Measurements from ENCODE around the gene PLP2.
"Not testable (repeated sequence)": the region's sequence is repeated elsewhere in the genome, so short reads cannot be mapped to it uniquely, and the experiment has no call there.

The PLP2 gene

DNA sequence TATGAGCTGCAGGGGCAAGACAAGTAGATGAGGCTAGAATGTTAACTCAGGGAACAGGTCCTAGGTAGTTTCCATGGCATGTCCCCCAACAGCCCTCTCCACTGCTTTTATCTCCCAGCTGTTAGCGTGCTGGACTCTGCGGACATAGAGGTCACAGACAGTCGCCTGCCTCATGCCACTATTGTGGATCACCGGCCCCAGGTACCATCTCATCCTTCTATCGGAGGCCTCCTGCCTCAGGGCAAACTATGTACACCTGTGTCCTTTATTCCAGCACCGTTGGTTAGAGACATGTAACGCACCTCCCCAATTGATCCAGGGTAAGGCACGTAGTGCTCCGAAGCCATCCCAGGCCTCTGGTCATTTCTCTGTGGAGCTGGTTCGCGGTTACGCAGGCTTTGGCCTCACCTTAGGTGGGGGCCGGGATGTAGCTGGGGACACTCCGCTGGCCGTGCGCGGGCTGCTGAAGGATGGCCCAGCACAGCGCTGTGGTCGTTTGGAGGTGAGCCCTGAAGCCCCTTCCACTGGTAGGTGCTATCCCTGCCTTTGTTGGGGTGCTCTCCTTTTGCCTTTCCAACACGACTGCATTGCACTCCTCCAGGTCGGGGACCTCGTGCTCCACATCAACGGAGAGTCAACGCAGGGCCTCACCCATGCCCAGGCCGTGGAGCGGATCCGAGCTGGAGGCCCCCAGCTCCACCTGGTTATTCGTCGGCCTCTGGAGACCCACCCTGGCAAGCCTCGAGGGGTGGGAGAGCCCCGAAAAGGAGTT, 6.9 kb upstream of the PLP2 start:
- DNase-seq: no peak

DNA sequence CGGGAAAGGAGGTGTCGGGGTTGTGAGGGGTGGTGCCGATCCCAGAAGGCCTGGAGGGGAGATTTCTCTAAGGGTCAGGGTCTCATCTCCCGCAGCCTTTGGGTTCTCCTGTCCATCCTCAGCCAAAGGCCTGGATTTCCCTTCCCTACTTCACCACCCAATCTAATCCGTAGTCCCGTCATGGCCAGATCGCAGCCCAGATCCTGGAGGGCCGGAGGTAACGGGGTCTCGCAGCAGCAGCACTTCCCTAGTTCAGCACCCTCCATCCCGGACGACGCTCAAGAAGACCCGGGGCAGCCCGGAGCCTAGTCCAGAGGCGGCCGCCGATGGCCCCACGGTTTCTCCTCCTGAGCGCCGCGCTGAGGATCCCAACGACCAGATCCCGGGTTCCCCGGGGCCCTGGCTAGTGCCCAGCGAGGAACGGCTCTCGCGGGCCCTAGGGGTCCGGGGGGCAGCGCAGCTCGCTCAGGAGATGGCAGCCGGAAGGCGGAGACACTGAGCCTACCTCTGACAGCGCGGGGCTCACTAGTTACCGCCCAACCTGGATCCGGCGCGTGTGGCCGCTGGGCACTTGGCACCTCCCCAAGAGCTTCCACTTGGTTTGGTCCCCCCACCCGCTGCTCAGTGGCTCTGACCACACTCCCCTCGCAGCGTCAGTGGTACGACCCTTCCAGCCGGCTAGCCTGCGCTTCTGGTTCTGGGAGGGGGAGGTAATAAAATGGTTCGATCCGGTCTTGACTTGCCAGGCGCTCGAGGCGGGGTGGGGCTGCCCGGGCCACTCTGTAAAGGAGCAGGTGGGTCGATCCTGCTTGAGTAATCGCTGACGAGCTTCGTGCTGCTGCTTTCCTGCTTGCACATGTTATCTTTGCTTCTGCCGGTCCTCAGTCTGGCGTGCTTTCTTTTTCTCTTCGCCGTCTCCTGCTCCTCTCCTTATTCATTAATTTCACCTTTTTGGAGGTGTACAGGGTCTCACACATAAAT, 5.5 kb upstream of the PLP2 start:
- DNase-seq: peak; percentile 94

DNA sequence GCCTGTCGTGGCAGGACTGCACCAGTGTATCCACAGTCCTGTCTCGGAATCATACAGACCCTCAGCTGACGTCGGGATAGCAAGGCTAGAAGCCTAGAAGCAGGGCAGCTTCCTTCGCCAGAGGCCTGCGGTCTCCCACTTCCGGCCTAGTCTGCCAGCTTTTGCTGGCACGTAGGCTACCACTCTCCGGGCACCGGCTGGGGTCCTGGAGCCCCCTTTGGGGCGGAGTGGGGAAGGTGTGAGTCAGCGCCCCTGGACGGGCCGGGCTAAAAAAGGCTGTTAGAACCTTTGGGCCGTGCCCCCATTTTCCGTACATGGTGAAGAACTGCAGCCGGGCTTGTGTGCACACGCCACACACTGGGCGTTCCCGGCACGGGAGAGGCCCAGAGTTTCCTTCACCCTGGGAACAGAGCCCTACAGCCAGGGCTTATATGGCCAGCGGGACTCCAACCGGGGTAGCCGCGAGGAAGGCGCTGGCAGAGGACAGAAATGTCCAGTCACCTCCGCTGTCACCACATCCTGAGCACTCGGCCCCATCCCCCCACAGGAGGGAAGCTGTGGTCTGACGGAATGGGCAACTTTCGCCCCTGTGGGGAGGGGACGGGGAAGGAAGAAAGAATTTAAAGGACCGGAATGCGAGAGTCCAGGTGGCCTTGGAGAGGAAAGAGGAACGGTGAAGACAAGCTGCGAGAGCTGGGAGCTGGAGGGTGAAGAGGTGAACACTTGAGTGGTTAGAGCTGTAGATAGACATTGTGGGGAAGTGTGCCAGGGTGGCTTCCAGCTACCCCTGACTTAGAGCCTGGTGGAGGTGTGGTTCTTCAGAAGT, 4.6 kb upstream of the PLP2 start:
- DNase-seq: peak; percentile 37

DNA sequence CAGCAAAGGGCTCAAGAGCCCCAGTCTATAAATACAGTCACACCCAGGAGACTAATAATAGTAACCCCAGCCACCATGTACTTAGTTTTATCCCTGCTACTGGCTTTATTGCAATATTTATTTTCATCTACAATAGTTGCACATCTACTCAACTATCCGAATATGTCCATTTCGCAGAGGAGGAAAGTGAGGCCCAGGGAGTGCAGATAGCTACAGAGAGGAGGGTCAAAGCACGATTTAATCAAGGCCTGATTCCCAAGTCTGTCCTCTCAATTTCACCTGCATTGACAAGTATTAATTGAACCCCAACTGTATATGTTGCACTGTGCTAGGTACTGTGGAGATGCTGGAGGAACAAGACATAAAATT, 4.0 kb upstream of the PLP2 start:
- no peak for DNase-seq

- peak; percentile 62 for DNase-seq
Observed at GRCh38 chrX:49172280-49172780, 632 bp downstream of the PLP2 start.

DNA sequence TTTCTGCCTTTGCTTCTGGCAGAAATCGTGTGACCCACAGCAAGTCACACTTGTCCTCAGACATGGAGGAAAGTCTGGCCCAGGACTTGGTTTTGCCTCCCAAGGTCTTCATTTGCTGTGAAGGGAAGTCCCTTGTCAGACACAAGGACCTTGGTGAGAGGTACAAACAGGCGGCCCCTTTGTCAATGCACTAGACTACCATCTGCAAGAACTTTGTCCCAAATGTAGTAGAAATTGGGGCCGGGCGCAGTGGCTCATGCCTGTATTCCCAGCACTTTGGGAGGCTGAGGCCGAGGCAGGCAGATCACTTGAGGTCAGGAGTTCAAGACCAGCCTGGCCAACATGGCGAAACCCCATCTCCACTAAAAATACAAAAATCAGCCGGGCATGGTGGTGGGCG, 1.8 kb downstream of the PLP2 start:
- not testable (repeated sequence) for DNase-seq

GRCh38 chrX:49174723-49175122, 3.0 kb downstream of the PLP2 start:
- DNase-seq: no peak

DNA sequence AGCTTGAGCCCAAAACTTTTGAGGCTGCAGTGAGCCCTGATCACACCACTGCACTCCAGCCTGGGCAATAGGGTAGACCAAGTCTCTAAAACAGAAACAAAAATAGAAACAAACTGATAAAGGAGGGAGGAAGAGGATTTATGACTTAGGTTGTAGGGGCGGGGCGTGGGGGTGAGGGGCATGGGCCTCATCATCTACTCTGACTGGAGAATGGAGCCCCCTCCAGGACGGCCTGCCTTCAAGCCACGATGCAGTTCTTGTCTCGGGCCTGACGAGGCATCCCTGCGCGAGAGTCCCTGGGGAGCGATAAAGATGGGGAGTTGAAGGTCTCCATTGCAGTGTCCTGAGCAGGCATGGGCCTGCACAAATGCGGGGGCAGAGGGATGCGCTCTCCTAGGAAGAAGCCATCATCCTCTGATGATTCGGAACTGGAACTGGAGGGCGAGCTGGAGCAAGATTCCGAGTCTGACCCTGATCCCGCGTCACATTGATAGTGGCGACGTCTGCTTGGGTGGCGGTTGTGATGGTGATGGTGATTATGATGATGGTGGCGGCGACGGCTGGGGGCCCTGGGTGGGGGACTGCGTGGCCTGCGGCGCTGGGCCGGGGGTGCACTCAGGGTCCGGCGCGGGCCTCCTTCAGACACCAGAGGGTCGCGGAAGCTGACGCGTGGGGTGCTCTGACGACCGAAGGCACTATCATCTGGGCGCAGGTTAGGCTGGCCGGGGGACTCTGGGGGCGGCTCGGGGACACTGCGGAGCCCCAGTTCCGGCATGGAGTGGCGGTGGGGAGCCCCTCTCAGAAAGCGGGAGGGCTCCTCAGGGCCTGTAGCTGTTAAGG, 4.0 kb downstream of the PLP2 start:
- DNase-seq: no peak

DNA sequence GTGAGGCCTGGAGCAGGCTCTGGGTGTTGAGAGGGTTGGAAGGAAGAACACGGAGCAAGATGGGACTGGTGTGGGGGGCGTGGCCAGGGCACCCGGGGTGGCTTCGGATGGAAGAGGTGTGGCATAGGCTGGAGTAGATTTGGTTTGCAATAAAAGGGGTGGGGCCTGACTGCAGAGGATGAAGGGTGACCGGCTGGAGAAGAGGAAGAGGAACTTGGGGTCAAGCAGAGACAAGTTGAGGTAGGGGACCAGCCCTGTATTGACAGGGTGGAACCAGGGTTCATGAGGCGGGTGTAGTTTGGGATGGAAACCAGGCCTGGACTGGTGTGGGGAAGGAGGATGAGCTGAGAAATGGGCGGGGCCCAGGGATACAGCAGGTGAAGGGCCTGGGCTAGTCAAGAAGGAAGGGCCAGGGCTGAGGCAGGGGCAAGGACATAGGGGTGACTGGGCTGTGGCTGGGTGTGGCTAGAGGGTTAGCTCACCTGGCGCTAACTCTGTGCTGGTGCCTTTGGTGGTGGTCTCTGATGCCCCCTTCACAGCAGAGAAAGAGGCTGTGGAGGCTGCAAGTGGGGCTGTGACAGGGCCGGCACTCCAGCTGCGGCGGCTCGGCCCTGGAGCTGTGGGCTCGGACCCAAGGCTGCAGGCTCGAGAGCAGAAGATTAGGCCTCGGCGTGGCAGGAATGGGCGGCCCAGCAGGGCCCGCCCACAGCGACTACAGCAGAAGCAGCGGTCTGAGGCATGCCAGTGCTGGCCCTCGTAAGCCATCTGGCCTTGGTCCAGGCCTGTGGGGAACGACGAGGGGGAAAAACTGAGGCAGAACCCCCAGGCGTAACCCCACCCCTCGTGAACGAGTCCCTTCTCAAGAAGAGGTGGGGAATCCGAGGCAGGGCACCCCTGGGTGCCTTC, 5.0 kb downstream of the PLP2 start:
- no peak for DNase-seq

- no peak for DNase-seq
Observed at GRCh38 chrX:49177338-49177833, 5.7 kb downstream of the PLP2 start.

DNA sequence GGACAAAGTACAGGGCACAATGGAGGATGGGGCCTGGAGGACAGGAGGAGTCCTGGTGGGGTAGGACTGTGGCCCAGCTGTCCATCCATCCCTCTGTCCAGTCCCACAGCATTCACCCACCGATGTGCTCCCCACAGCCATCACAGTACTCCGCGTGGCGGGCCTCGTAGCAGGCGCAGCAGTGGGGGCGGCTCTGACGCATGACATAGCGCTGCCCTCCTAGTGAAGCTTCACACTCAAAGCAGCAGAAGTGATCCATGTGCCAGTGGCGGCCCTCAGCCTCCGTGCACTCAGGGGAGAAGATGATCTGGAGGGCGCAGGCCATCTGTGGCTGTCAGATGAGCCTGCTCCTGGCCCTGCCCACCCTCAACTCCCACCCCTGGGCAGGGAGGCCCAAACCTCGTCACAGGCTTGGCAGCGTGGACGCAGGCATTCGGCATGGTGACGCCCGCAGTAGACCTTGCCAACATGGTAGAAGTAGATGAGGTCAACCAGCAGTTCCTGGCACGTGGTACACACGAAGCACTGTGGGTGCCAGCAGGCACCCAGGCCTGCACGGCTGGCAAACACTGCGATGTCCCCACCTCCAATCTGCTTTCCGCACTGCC, 6.3 kb downstream of the PLP2 start:
- no peak for DNase-seq

DNA sequence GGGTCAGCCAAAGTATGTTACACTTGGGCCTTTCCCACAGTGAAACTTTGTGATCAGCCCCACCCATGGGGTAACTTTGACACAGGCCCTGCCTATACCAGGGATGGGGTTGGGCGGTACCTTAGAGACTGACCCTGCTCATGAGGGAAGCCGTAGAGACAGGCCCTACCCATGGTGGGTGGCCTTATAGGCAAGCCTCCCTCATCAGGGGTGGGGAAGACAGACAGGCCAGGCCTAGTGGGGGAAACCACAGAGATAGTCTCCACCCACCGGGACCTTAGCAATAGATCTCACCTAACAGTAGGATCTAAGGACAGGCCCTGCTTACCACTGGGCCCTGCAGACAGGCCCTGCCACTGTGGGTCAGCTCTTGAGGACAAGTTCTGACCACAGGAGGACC, 6.8 kb downstream of the PLP2 start:
- DNase-seq: no peak

DNA sequence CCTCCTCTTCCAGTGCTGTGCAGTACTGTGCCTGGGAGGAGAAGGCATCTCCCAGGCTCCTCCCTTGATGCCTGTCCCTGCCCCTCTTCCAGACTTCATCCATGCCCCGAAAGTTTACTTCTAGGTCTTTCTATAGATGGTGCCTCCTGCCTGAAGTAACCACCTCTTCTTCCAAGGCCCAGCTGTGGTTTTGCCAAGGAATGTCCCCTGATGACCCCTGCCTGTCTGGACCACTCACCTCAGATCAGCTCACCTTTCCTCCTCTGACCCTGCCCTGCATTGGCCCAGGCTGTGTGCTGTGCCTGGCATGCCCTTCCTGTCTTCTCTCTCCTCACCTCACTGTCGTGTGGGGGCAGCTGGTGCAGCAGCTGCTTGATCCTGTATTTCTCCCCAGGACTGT, 7.7 kb downstream of the PLP2 start:
- no peak for DNase-seq

DNA sequence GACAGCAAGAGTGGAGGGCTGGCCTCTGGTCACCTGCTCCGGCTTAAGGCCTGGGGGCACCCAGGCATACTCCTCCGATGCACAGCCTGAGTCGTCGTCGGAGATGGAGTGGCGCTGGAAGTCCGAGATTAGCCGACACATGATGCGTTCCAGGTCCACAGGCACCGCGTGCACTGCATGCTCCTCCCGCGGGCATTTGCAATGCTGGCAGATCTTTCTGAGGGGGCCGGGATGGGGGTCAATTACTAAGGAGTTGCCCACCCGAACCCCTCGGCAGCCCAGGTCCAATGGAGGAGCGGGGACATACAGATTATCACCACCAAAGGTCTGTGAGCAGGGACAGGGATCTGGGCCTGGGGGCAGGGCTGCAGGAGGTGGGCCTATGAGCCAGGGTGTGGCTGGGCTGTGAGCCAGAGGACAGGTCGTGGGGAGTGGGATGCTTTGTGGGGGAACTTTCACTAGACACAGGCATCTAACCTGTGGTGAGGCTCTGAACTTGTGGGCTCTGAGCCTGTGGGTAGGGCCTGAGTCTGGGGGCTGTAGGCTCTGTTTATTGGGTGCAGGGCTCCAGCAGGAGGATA, 12.1 kb downstream of the PLP2 start:
- DNase-seq: no peak

GRCh38 chrX:49184294-49185281, 12.9 kb downstream of the PLP2 start:
- DNase-seq: peak; percentile 82

DNA sequence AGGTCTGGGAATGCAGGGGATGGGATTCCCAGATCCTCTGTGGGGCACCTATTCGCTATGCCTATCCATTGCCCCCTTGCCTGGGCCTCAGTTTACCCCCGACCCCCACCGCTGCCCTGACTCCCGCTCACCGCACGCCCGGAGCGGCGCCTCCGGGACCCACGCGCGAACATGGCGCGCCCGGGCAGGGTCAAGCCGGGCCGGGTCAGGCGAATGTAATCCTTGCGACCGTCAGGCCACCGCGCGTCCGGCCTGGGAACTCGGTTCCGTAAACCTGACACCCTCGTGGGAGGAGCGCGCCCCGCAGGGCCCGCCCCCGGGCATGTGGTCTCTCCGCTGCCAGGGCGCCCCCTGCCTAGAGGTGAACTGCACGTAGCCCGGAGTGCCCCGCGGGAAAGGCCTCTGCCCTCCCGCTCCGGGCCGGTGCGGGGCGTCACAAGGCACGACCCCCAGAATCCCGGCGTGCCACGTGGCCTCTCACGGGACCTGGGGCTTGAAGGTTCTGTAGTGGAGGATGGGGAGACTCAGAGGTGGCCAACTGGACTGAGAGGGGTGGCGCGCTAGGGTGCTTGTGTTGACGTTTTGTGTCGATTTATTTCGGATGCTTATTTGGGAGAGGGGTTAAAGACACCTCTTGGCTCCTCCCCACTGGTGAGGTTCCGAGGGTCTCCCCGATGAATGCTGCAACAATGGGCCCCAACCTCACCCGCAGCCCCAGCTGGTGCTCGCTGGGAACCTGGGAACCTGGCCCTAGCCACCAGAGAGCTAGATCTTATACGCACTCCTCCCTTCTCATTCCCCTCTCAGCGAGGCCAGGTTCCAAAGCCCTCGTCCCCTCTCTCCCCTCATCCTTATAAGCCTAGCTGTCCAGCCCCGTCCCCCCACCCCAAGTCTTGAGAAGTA, 14.7 kb downstream of the PLP2 start, which contains the start of gene PRICKLE3:
TSS of gene PRICKLE3 (minus strand) at position 249 of the 903 bp plus-strand sequence. CDS start at position 173, 76 bp downstream.
- DNase-seq: peak; percentile 42

GRCh38 chrX:49187028-49187394, 15.3 kb downstream of the PLP2 start:
- DNase-seq: no peak
